ENCODE measurements around the gene ZFAND5.

ZFAND5 gene

GRCh38 chr9:72334658-72335337, 30.2 kb downstream of the ZFAND5 start:
- no peak for TF ChIP-seq CTCF (IDR thresholded peaks at IDR 0.05)

DNA sequence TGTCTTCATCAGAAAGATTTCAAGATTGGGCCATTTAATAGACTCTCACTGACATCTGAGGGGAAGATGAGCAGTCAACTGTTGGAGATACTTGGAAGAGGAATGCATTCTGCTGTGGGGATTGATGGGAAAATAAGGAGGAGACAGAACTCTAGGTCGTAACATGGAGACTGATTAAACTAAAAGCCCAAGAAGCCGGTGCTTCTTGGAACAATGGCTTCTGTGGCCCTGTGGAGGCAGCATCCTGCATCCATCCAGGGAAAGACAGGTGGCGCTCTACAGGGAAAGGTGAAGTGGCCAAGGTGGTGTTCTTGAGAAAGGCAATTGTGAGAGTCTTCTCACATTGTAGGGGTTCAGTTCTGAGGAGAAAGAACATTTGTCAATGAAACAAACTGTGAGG, 31.3 kb downstream of the ZFAND5 start:
- TF ChIP-seq CTCF (IDR thresholded peaks at IDR 0.05), result no peak; the same call in 1 of the 2 replicates

GRCh38 chr9:72333197-72333596, 31.8 kb downstream of the ZFAND5 start:
- TF ChIP-seq CTCF (IDR thresholded peaks at IDR 0.05), result no peak

DNA sequence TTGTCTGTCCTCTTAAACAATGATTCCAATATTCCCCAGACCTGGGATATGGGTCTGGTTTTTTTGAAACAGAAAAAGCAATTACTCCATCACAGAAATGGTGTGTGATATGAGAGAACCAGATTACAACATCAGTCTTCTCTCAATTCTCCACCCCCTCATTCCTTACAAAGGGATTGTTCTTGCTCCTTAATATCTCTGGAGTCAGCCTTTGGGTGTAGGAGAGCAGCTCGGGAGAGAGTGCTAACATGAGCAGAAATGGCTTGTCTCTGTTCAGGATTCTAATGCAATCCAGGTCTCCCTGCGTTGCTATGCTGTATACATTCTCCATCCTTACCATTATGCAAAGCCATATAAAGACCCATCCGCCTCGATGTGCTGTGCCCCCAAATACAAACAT, 32.7 kb downstream of the ZFAND5 start:
- TF ChIP-seq CTCF (IDR thresholded peaks at IDR 0.05), result no peak

DNA sequence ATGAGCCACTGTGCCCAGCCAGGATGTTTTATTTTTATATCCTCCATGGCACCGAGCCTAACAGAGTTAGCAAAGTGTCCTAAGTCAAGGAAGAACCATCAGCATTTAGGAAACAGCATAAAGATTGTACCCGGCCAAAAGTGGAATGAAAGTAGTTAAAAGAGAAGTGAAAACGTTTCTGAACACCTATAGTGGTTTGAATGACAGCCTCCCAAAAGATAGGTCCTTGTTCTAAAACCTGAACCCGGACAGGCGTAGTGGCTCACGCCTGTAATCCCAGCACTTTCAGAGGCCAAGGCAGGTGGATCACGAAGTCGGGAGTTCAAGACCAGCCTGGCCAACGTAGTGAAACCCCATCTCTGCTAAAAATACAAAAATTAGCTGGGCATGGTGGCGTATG, 37.4 kb downstream of the ZFAND5 start:
- no peak for TF ChIP-seq CTCF (IDR thresholded peaks at IDR 0.05)

DNA sequence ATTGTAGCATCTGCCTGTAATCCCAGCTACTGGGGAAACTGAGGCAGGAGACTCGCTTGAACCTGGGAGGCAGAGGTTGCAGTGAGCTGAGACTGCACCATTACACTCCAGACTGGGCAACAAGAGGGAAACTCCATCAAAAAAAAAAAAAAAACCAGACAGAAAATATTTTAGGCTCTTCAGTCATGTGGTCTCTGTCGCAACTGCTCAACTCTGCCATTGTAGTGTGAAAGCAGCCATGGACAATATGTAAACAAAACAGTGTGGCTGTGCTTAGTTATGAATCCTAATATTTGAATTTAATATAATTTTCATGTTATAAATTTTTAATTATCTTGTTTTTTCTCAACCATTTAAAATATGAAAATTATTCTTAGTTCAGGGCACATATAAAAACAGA, 38.4 kb downstream of the ZFAND5 start:
- TF ChIP-seq CTCF (IDR thresholded peaks at IDR 0.05), result no peak

DNA sequence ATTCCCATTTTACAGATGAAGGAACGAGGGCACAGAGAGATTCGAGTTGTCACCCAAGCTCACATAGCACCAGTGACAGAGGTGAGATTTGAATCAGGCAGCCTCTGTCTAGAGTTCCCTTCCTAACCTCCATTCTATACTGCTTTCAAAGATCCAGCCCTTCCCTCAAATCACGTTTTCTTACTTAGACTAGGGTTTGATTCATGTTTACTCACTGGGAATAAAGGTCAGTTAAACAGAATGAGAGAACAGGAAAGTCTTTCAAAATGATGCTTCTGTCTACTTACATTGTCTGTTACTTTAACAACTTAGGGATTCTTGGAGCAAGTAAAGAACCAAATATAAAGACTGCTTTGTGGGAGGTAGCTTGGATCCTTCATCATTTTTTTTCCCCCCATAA, 40.0 kb downstream of the ZFAND5 start:
- TF ChIP-seq CTCF (IDR thresholded peaks at IDR 0.05), result no peak

DNA sequence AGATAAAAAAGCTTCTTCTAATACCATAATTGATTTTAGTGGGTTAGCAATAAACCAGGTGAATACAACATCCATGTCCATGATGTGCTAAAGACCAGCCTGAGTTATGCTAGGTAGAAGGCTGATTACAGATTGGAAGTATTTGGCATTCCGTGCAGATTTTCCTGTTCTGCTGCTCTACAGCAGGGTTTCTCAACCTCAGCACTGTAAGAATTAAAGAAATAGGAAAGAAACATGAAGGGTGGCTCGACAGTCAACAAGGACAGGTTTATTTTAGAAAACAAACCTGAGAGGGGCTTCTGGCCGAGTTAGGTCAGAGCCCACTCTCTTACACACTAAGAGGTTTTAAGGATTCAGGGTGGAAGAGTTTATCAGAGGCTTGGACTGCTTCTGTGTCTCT, 42.3 kb downstream of the ZFAND5 start:
- no peak for TF ChIP-seq CTCF (IDR thresholded peaks at IDR 0.05)

Data from LNCAP (cell line).